Measurements from ENCODE around the gene CSRP3. TPM values are rescaled to one million over a fixed set of nuclear protein-coding genes. Genes with fewer than 3 reads are reported as not detected.

The CSRP3 gene
- total RNA-seq, 4 donors from 2014 or later, result not detected

DNA sequence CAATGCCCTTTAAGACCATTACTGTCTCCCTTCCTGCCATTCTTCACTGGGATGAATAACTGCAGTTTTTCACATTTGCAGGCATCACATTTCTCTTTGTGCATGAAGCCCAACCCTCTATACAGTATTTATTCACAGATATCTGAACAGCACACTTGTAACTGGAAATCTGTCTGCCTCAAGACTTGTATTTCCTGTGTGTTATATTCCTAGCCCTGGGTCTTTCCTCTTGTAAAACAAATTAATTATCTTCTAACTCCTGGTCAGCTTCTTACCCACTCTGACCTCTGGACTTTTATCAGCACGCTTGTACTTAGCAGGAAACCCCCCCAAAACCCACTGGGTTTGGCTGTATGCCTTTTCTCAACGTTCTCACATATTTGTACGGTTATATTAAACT is 2.0 kb downstream of the CSRP3 start:
- no peak for DNase-seq
- no peaks in the 10 kb centered on the region for H3K36me3 ChIP-seq
- H3K9me3 ChIP-seq, result no peaks in the 10 kb centered on the region
- H3K27me3 ChIP-seq, result no peaks in the 10 kb centered on the region
- H3K27ac ChIP-seq, result no peak overlapping the region
- TF ChIP-seq, protein P1, sequence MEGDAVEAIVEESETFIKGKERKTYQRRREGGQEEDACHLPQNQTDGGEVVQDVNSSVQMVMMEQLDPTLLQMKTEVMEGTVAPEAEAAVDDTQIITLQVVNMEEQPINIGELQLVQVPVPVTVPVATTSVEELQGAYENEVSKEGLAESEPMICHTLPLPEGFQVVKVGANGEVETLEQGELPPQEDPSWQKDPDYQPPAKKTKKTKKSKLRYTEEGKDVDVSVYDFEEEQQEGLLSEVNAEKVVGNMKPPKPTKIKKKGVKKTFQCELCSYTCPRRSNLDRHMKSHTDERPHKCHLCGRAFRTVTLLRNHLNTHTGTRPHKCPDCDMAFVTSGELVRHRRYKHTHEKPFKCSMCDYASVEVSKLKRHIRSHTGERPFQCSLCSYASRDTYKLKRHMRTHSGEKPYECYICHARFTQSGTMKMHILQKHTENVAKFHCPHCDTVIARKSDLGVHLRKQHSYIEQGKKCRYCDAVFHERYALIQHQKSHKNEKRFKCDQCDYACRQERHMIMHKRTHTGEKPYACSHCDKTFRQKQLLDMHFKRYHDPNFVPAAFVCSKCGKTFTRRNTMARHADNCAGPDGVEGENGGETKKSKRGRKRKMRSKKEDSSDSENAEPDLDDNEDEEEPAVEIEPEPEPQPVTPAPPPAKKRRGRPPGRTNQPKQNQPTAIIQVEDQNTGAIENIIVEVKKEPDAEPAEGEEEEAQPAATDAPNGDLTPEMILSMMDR (IDR thresholded peaks at IDR 0.05), result no peak
- TF ChIP-seq POLR2A (IDR thresholded peaks at IDR 0.05), result no peak
- H3K4me3 ChIP-seq, result no peak overlapping the region
- peaks cover 0 to 6% (median 0%) of the 10 kb centered on the region in 4 donors for H3K4me1 ChIP-seq

DNA sequence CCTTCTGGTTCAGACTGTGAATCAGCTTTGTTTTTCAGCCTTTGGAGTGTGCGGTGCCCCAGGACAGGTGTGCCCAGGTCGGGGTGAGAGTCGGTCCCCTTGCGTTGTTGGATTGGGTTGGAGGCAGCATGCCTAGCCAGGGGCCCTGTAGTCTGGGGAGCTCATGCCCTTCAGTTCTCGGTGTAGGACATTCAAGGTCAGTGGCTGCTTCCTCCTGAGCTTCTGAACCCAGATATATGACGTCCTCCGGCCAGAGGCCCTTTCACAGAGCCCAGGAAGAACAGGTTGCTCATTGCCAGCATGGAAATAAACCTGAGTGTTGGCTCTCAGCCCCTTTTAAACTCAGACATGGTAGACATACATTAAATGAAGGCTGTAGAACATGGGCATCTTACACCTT is 2.7 kb downstream of the CSRP3 start:
- Histone ChIP-seq H3K36me3 (no peaks in the 10 kb centered on the region), H3K27me3 (no peaks in the 10 kb centered on the region), H3K9me3 (no peaks in the 10 kb centered on the region), H3K4me1 (peaks cover 0 to 6% (median 0%) of the 10 kb centered on the region in 4 donors), H3K4me3 (no peak overlapping the region), H3K27ac (no peak overlapping the region)
- TF ChIP-seq POLR2A (IDR thresholded peaks at IDR 0.05), result no peak
- TF ChIP-seq, protein P1 (IDR thresholded peaks at IDR 0.05), result no peak
- DNase-seq, result no peak

DNA sequence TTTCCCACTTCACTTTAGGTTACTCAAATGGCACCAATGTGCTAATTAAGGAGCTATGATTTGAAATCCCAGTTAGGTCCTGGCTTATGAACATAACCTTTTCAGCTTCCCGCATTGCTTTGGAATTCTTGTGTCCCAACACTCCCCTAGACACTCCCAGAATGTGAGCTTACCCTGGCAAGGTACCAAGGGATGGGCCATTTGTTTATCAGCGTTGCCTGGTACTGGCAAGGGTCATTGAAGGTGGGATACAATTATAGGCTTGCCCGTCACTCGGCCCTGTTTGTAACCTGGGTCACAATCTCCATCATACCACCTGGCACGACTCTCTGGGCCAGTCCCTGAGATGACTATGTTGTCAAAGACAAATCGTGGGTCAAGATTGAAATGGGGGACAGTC is 5.4 kb downstream of the CSRP3 start:
- Histone ChIP-seq H3K4me1 (peaks cover 0 to 6% (median 0%) of the 10 kb centered on the region in 4 donors), H3K9me3 (no peaks in the 10 kb centered on the region), H3K4me3 (no peak overlapping the region), H3K27ac (no peak overlapping the region), H3K36me3 (no peaks in the 10 kb centered on the region), H3K27me3 (no peaks in the 10 kb centered on the region)
- DNase-seq, result peak in 1 of 3 donors; percentile 51
- TF ChIP-seq, protein P1 (IDR thresholded peaks at IDR 0.05), result no peak
- TF ChIP-seq POLR2A (IDR thresholded peaks at IDR 0.05), result no peak

DNA sequence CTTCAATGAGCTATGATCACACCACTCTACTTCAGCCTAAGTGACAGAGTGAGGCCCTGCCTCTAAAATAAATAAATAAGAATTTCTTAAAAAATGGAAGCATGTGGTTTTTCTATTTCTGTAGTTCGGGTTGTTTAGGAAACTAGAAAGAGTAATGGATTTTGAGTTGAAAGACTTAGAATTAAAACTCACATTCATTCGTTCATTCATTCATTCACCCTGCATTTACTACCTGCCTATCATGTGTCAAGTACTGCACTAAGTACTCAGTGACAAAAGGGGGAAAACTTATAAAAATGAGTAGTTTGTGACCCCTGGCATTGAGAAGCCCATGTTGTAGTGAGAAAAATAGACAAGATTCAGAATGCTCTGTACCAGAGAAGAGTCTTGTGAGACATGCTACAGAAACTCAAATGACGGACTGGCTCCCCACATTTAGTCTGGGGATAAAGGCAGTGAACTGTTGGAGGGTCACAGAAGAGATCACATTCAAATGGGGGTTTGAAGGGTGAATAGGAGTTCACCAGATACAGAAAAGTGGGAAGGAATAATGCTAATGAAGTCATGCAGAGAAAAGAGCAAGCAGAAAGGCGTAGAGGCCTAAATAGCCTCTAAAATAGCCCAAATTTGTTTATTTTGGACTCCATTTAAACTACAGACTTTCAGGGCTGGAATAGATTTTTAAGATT is 7.0 kb downstream of the CSRP3 start:
- Histone ChIP-seq H3K9me3 (no peaks in the 10 kb centered on the region), H3K36me3 (no peaks in the 10 kb centered on the region), H3K4me3 (no peak overlapping the region), H3K4me1 (peaks cover 0 to 6% (median 0%) of the 10 kb centered on the region in 4 donors), H3K27me3 (no peaks in the 10 kb centered on the region), H3K27ac (no peak overlapping the region)
- TF ChIP-seq, protein P1 (IDR thresholded peaks at IDR 0.05), result no peak
- no peak for TF ChIP-seq POLR2A (IDR thresholded peaks at IDR 0.05)
- no peak for DNase-seq

DNA sequence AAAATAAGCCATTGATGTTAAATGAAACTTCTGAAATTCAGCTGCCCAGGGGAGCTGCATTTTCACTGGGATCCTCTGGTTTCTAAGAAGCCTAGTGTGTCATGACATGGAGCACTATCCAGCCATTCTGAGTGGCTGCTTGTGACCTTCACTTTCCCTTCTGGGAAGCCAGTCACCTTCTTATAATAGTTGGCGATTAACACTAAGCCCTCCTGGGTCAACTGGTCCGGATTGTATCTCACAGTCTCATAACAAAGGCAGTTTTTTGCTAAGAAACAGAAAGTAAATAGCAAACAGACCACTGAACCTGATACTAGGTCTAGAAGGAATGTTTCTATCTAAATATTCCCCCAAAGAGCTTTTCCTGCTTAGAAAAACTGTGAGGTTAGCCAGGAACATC is 7.9 kb downstream of the CSRP3 start:
- H3K36me3 ChIP-seq, result no peaks in the 10 kb centered on the region
- H3K4me3 ChIP-seq, result no peak overlapping the region
- no peak for DNase-seq
- H3K4me1 ChIP-seq, result peaks cover 0 to 6% (median 0%) of the 10 kb centered on the region in 4 donors
- no peak overlapping the region for H3K27ac ChIP-seq
- H3K27me3 ChIP-seq, result no peaks in the 10 kb centered on the region
- H3K9me3 ChIP-seq, result no peaks in the 10 kb centered on the region
- no peak for TF ChIP-seq POLR2A (IDR thresholded peaks at IDR 0.05)
- TF ChIP-seq, protein P1 (IDR thresholded peaks at IDR 0.05), result no peak
